ENCODE results near the gene DLG1. TPM values are rescaled to one million over a fixed set of nuclear protein-coding genes. Genes with fewer than 3 reads are reported as not detected.

Gene DLG1
- total RNA-seq, 2 experiments from 2014 or later: 48.9 to 95.1 TPM

- ChIA-PET POLR2A (no interaction called here), CTCF (ENCODE audit: unreplicated experiment) (no interaction called here)
Observed at GRCh38 chr3:197122394-197122793, 176.0 kb downstream of the DLG1 start.

DNA sequence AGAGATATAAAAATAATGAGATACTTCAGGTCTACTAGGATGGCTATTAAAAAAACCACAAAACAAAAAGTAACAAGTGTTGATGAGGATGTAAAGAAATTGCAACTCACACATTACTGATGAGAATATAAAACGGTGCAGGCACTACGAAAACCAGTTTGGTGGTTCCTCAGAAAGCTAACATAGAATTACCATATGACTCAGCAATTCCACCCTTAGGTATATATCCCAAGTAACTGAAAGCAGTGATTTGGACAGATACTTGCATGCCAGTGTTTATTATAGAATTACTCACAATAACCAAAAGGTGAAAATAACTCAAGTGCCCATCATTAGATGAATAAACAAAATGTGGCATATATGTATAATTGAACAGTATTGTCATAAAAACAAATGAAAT is 181.3 kb downstream of the DLG1 start:
- Histone ChIP-seq H4K20me1 (ENCODE audit: insufficient read depth, low read length) (no peaks in the 10 kb centered on the region), H3K4me3 (ENCODE audit: low read depth, low read length, poor library complexity, severe bottlenecking) (no peak overlapping the region), H3K9me3 (ENCODE audit: low read length) (no peaks in the 10 kb centered on the region), H3K27ac (ENCODE audit: low read depth, low read length, poor library complexity, severe bottlenecking) (no peak overlapping the region), H3K36me3 (ENCODE audit: insufficient read depth, low read length) (peaks cover 45% of the 10 kb centered on the region), H3K4me1 (ENCODE audit: insufficient read depth, low read length, poor library complexity, severe bottlenecking) (no peaks in the 10 kb centered on the region), H2AFZ (ENCODE audit: low read length) (no peak overlapping the region), H3K9me2 (ENCODE audit: insufficient read depth, low read length) (no peaks in the 10 kb centered on the region), H3K4me2 (ENCODE audit: low read length) (no peak overlapping the region), H3K79me2 (ENCODE audit: insufficient read depth, low read depth, low read length) (no peaks in the 10 kb centered on the region)
- intact Hi-C loops (cut with micrococcal nuclease; ENCODE audit: unreplicated experiment): no loop called here
- TF ChIP-seq CTCF (conservative IDR thresholded peaks at IDR 0.05; ENCODE audit: low read length) (no peak), EZH2phosphoT487 (IDR thresholded peaks at IDR 0.05; ENCODE audit: borderline replicate concordance, low read depth, low read length) (no peak)
- BruUV-seq (replicated peaks): no TSS peak
- ChIA-PET CTCF (ENCODE audit: unreplicated experiment) (no interaction called here), POLR2A (no interaction called here)
- no peak for DNase-seq (ENCODE audit: low spot score)

More at GRCh38 chr3:197122394-197122793, 176.0 kb downstream of the DLG1 start:
- H3K9me2 ChIP-seq (ENCODE audit: insufficient read depth, low read length): no peaks in the 10 kb centered on the region
- intact Hi-C loops (cut with micrococcal nuclease; ENCODE audit: unreplicated experiment): no loop called here
- no peaks in the 10 kb centered on the region for H4K20me1 ChIP-seq (ENCODE audit: insufficient read depth, low read length)
- H2AFZ ChIP-seq (ENCODE audit: low read length): no peak overlapping the region
- BruUV-seq (replicated peaks): no TSS peak
- no peak overlapping the region for H3K4me2 ChIP-seq (ENCODE audit: low read length)
- peaks cover 19% of the 10 kb centered on the region; the same call in 1 of the 2 replicates for H3K36me3 ChIP-seq (ENCODE audit: insufficient read depth, low read length)
- no peak overlapping the region for H3K4me3 ChIP-seq (ENCODE audit: low read depth, low read length, poor library complexity, severe bottlenecking)
- no peaks in the 10 kb centered on the region for H3K79me2 ChIP-seq (ENCODE audit: insufficient read depth, low read depth, low read length)
- TF ChIP-seq EZH2phosphoT487 (IDR thresholded peaks at IDR 0.05; ENCODE audit: borderline replicate concordance, low read depth, low read length) (no peak), CTCF (conservative IDR thresholded peaks at IDR 0.05; ENCODE audit: low read length) (no peak)
- H3K4me1 ChIP-seq (ENCODE audit: insufficient read depth, low read length, poor library complexity, severe bottlenecking): no peaks in the 10 kb centered on the region
- no peak for DNase-seq (ENCODE audit: low spot score)
- no peaks in the 10 kb centered on the region for H3K9me3 ChIP-seq (ENCODE audit: low read length)
- no peak overlapping the region for H3K27ac ChIP-seq (ENCODE audit: low read depth, low read length, poor library complexity, severe bottlenecking)

DNA sequence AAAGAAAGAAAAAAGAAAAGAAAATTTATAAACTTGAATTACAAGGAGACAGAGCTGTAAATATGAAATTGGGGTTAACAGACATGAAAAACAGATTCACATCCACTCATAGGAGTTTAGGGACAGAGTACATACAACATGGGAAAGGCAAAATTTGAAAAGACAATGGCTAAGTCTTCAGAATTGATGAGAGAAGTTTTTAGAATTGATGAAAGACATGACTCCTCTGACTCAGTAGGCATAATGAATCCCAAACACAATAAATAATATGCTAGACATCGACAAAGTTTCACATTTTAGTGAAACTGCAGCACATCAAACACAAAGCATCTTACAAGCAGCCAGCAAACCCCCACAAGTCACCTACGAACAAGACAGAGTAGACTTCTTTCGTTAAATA is 184.4 kb downstream of the DLG1 start:
- Histone ChIP-seq H3K9me2 (ENCODE audit: insufficient read depth, low read length) (no peaks in the 10 kb centered on the region), H3K4me1 (ENCODE audit: insufficient read depth, low read length, poor library complexity, severe bottlenecking) (no peaks in the 10 kb centered on the region), H3K27ac (ENCODE audit: low read depth, low read length, poor library complexity, severe bottlenecking) (no peak overlapping the region), H4K20me1 (ENCODE audit: insufficient read depth, low read length) (no peaks in the 10 kb centered on the region), H3K4me2 (ENCODE audit: low read length) (no peak overlapping the region), H2AFZ (ENCODE audit: low read length) (no peak overlapping the region), H3K36me3 (ENCODE audit: insufficient read depth, low read length) (peaks cover 72% of the 10 kb centered on the region), H3K4me3 (ENCODE audit: low read depth, low read length, poor library complexity, severe bottlenecking) (no peak overlapping the region), H3K9me3 (ENCODE audit: low read length) (no peaks in the 10 kb centered on the region), H3K79me2 (ENCODE audit: insufficient read depth, low read depth, low read length) (no peaks in the 10 kb centered on the region)
- no peak for DNase-seq (ENCODE audit: low spot score)
- CTCF ChIA-PET (ENCODE audit: unreplicated experiment): no interaction called here
- POLR2A ChIA-PET: interaction anchor here (0.6 to 1.3 kb wide), 5 partner anchors 9 to 683 kb away, joined by 3 to 6 read pairs (median 3); no protein-coding TSS in a partner anchor
- TF ChIP-seq CTCF (conservative IDR thresholded peaks at IDR 0.05; ENCODE audit: low read length): no peak
- TF ChIP-seq EZH2phosphoT487 (IDR thresholded peaks at IDR 0.05; ENCODE audit: borderline replicate concordance, low read depth, low read length): no peak
- intact Hi-C loops (cut with micrococcal nuclease; ENCODE audit: unreplicated experiment): no loop called here
- no TSS peak for BruUV-seq (replicated peaks)
